Measurements from ENCODE around the gene DDC. TPM values are rescaled to one million over a fixed set of nuclear protein-coding genes. Genes with fewer than 3 reads are reported as not detected.

Gene DDC
- total and polyA plus RNA-seq, 2 donors (not counting 1 experiment from before 2014, with no cell fraction given): not detected

DNA sequence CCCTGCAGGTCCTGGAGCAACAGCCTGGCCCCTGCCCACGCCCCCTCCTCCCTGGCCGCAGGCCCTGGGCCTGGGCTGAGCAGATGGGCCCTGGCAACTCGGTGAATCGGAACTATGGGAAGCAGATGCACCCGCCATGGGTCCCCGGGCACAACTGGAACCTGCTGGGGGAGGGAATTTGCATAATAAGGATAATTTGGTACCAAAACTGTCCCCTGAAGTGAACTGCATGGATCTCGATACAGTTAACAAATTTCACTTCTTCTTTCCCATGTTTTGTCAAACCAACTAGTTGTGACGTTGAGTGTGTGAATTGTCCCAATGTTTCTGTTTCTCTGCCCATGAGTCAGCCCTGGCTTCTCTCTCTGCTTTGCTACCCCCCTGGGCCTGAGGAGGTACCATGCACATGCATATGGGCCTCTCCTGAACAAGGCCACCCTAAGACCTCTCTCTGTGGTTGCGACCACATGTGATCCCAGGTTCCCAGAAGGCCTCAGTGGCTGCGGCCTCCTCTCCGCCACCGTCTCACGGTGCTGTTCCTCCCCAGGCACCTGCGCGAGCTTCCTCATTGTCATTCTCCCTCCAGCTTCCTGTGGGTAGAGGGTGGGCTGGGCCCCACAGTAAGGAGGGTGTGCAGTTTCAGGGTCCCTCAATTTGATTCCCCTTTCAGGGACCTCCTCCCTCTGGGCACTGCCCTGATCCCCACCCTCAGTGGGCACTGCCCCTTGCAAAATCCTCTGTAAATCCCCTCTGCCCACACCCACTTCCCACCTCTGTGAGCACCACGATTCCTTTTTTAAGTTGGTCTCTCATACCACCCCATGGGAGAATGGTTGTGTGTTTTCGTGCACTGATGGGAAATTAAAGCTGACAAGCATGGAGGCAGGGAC, 155.1 kb downstream of the DDC start:
- 13% methylated on average over 3 of the region's 17 CpGs for WGBS (ENCODE audit: insufficient coverage)

More for the DNA sequence above, 155.1 kb downstream of the DDC start:
- Histone ChIP-seq H3K4me2 (replicated peaks; ENCODE audit: low read depth, low read length, poor library complexity, severe bottlenecking) (peak overlapping the region; percentile 71), H3K9ac (ENCODE audit: low read length) (peak overlapping the region; percentile 15), H3K4me3 (ENCODE audit: control extremely low read depth in 1 of 5, extremely low read depth in 1 of 5, insufficient read depth in 1 of 5, low read depth in 2 of 5, low read length in 4 of 5) (no peak overlapping the region), H3K36me3 (replicated peaks in 1 of 2; ENCODE audit: control extremely low read depth in 1 of 2, control insufficient read depth in 1 of 2, extremely low read depth in 1 of 2, insufficient read depth in 2 of 2, low read length in 1 of 2) (no peaks in the 10 kb centered on the region), H3K27me3 (replicated peaks in 1 of 4; ENCODE audit: control extremely low read depth in 1 of 4, control insufficient read depth in 3 of 4, insufficient read depth in 4 of 4, low read length in 3 of 4) (no peaks in the 10 kb centered on the region), H4K20me1 (ENCODE audit: control insufficient read depth, insufficient read depth, low read length, poor library complexity, severe bottlenecking) (no peaks in the 10 kb centered on the region), H3K79me2 (ENCODE audit: control insufficient read depth, insufficient read depth, low read length) (peaks cover 20% of the 10 kb centered on the region), H3K9me3 (ENCODE audit: control extremely low read depth in 1 of 3, control insufficient read depth in 2 of 3, insufficient read depth in 1 of 3, low read length in 2 of 3) (no peaks in the 10 kb centered on the region), H3K27ac (ENCODE audit: low read length in 2 of 2) (peak overlapping the region; percentile 90 to 94), H2AFZ (ENCODE audit: insufficient read depth, low read depth, low read length, poor library complexity, severe bottlenecking) (no peak overlapping the region), H3K4me1 (ENCODE audit: control insufficient read depth in 2 of 2, insufficient read depth in 2 of 2, low read length in 2 of 2) (peaks cover 97% of the 10 kb centered on the region in 2 donors)
- peak overlapping the region; percentile 83 for H3K4me3 Mint-ChIP-seq
- TF ChIP-seq, protein P1, sequence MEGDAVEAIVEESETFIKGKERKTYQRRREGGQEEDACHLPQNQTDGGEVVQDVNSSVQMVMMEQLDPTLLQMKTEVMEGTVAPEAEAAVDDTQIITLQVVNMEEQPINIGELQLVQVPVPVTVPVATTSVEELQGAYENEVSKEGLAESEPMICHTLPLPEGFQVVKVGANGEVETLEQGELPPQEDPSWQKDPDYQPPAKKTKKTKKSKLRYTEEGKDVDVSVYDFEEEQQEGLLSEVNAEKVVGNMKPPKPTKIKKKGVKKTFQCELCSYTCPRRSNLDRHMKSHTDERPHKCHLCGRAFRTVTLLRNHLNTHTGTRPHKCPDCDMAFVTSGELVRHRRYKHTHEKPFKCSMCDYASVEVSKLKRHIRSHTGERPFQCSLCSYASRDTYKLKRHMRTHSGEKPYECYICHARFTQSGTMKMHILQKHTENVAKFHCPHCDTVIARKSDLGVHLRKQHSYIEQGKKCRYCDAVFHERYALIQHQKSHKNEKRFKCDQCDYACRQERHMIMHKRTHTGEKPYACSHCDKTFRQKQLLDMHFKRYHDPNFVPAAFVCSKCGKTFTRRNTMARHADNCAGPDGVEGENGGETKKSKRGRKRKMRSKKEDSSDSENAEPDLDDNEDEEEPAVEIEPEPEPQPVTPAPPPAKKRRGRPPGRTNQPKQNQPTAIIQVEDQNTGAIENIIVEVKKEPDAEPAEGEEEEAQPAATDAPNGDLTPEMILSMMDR (IDR thresholded peaks at IDR 0.05): no peak
- TF ChIP-seq EZH2 (IDR thresholded peaks at IDR 0.05; ENCODE audit: borderline replicate concordance, insufficient read depth, low read depth, low read length, poor library complexity, severe bottlenecking): no peak
- ChIA-PET POLR2A (interaction anchor here (4.3 to 4.6 kb wide), 2 partner anchors 11 to 17 kb away, joined by 25 to 28 read pairs; no protein-coding TSS in a partner anchor), CTCF (interaction anchor here (0.8 to 4.8 kb wide), 11 partner anchors 16 to 267 kb away, joined by 3 to 40 read pairs (median 5); no protein-coding TSS in a partner anchor)
- H3K27me3 Mint-ChIP-seq: no peaks in the 10 kb centered on the region
- ATAC-seq (ENCODE audit: low read depth) (peak; percentile 63), DNase-seq (peak; percentile 87)
- H3K4me1 Mint-ChIP-seq: peaks cover 95% of the 10 kb centered on the region
- H3K27ac Mint-ChIP-seq: peak overlapping the region; percentile 99
- no peaks in the 10 kb centered on the region for H3K9me3 Mint-ChIP-seq (ENCODE audit: insufficient read depth)
- intact Hi-C loops (cut with micrococcal nuclease): loop anchor here (1.0 to 5.0 kb wide), 6 partner anchors 8 to 143 kb away; no protein-coding TSS in a partner anchor

Small RNA genes lying within 50 kb of the gene (small RNA-seq; reads per million reads assigned to genes)
- gene RNU6-1091P (ENCODE audit: insufficient read length, low read depth, low replicate concordance): not detected

Other genes with a start within 250 kb of the DDC start
- 23.3 and 24.5 TPM in 2 replicates for gene FIGNL1, start 115.1 kb downstream of the DDC start, total RNA-seq
- 3.6 and 8.5 TPM in 2 replicates for gene FIGNL1, start 115.1 kb downstream of the DDC start, polyA plus RNA-seq
- not detected in 2 replicates for gene GRB10, start 217.5 kb upstream of the DDC start, total RNA-seq
- gene GRB10, start 217.5 kb upstream of the DDC start, polyA plus RNA-seq: 0.04 TPM in 1 of 2 replicates, not detected in the other